Measurements from ENCODE around the gene PPP1R11.
"Not testable (repeated sequence)": the region's sequence is repeated elsewhere in the genome, so short reads cannot be mapped to it uniquely, and the experiment has no call there.

The PPP1R11 gene, protein sequence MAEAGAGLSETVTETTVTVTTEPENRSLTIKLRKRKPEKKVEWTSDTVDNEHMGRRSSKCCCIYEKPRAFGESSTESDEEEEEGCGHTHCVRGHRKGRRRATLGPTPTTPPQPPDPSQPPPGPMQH

GRCh38 chr6:30066577-30067459, at the start of gene PPP1R11:
TSS of gene PPP1R11 (plus strand) at chr6:30067198. CDS start at chr6:30067411, 213 bp downstream.
- peak; percentile 99 for DNase-seq

GRCh38 chr6:30019819-30020218, 47.2 kb upstream of the PPP1R11 start:
- DNase-seq = no peak

DNA sequence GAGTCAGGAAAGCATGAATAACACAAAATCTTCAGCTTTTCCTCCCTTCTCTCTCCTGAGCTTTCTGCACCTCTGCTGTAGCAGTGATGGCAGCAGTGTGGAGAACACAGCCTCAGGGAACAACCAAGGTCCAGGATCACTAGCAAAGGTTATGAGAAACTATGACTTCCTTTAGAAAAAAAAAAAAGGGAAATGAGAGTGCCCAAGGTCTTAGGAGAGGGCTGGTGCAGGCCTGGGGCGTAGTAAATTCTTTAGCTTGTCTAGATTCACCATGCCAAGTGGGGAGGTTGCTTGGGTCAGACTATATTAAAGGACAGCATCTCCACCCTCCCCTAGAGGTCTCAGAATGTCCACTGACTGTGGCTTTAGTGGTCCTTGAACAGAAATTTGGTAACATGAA, 46.4 kb upstream of the PPP1R11 start:
- no peak for DNase-seq

GRCh38 chr6:30022189-30022588, 44.8 kb upstream of the PPP1R11 start:
- DNase-seq = no peak

DNA sequence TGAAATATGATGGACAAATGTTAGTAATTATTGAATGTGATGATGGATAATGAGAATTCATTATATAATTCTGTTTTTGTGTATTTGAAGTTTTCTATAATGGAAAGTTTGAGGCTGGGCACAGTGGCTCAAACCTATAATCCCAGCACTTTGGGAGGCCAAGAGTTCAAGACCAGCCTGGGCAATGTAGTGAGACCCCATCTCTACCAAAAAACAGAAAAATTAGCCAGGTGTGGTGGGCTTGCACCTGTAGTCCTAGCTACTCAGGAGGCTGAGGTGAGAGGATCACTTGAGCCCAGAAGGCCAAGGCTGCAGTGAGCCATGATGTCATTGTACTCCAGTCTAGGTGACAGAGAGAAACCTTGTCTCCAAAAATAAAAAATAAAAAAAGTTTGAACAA, 44.3 kb upstream of the PPP1R11 start:
- DNase-seq = not testable (repeated sequence)

- DNase-seq = no peak
Observed at GRCh38 chr6:30025186-30025585, 41.8 kb upstream of the PPP1R11 start.

GRCh38 chr6:30029588-30029987, 37.4 kb upstream of the PPP1R11 start:
- no peak for DNase-seq

DNA sequence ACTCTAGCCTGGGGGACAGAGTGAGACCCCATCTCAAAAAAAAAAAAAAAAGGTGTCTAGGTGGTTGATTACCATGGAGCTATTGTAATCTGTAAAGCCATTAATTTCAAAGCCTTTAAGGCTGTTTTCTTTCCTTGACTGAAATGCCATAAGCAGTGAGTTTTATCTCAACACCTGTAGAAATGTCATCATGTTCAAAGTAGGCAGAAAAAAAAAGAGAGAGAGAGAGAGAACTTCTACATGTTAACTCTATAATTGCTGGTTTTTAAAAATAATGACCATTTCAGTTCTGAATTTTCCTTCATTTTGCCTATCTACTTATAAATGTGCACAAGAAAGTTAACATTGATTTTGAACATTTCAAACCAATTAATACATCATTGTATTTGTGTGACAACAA, 35.6 kb upstream of the PPP1R11 start:
- no peak for DNase-seq

DNA sequence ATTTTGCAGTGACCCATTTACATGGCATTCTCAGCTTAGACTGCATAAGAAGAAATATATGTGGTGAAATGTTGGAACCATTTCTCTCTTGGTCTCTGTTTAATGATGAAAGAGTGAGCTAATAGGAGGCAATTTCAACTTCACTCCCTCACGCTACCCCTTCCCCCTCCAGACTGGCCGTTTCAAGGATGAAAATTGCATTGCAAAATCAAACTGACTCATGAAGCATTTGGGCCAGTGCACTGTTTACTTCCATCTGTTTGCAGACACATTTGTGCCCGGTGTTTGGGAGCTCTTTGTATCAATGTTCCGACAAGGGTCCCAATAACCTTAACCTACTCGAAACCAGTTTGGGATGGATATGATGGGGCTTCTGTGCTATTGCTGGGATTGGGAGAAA, 33.6 kb upstream of the PPP1R11 start:
- not testable (repeated sequence) for DNase-seq

DNA sequence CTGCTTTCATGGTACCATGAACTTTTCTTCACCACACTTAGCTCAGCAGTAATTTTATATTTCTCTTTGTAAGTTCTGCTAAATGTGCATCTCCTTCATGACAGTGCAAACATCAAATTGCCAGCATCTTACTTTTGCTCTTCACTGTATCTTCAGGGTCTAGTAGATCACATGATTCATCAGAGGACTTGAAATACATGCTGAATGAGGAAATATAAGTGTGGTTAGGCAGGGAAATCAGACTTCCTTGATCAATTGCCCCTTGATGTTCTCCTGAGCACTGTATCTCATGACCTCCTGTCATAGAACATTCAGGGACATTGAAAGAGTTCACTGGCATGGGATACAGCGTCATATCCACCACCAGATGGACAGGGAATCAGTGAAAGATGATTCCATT, 31.2 kb upstream of the PPP1R11 start:
- no peak for DNase-seq

DNA sequence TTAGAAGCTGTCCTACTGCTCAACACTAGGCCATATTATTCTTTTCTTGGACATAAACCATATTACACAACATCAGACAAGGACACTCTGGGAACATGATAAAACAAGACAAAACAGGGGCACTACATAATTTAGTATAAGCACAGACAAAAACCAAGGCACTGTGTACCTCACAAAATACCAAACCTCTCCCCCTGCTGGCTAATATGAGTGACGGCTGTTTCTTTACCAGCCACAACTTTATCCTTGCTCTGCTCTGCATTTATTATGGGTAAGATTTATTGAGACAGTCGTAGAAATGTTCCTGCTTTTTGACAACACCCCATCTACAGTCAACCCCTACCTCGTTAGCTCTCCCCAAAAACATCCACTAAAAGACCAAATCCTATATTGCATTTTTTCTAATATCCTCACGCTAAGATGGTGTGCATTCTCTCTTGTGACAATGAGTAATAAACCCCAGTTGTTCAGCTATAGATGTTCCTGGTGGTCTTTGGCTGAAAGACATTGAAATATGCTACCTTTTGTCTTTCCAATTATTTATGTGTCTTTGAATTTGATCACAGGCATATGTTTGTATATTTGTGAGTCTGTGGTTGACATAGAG, 29.7 kb upstream of the PPP1R11 start:
- no peak for DNase-seq

- DNase-seq = no peak
Observed at GRCh38 chr6:30041221-30041620, 25.8 kb upstream of the PPP1R11 start.

DNA sequence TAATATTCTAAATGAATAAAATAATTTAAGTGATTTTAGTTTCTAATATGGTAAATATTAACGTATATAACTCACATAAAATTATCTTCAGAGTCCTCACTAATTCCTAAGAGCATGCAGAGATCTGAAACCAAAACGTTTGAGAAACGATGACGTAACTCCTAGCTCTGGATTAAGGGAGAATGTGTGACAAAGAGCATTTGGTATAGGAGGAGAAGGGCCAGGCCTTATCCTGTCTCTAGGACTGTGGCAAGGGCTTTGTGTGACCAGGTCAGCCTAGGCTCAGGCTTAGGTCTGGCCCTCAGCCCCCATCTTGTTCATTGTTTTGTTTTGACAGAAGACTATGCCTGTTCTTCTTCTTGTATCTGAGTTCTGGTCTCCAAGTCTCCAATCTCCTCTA, 25.2 kb upstream of the PPP1R11 start:
- no peak for DNase-seq

DNA sequence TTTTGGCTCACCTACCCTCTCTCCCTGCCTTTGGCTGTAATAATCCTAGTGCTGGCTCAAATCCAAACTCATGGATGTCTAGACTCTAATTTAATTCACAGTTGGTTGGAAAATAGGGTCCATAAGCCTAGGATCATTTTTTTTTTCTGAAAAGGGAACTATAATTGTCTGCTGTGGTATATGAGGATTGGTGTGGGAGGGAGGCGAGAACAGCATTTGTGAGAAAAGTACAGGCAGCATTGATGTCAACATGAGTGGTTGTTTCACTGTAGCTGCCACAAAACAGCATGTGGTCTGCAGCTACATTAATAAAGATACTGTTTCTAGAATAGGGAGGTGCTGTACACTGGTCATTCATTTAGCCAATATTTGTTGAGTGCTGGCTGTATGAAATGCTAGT, 24.5 kb upstream of the PPP1R11 start:
- DNase-seq = no peak

- no peak for DNase-seq
Observed at GRCh38 chr6:30042914-30043313, 24.1 kb upstream of the PPP1R11 start.

DNA sequence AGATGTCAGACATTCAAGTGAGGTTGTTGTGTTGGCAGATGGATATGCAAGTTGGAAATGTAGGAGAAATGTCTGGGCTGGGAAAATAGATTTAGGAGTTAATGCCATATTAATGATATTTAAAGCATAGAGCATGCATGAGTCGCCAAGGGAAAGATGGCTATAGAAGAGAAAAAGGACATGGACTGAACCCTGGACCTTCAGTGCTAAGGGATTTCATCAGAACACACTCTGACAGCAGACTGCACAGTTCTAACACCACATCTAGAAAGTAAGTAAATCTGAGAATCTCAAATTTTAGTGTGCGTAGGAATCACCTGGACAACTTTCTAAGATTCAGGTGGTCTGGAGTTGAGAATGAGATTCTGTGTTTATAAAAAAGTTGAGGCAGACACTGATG, 23.3 kb upstream of the PPP1R11 start:
- DNase-seq = no peak

DNA sequence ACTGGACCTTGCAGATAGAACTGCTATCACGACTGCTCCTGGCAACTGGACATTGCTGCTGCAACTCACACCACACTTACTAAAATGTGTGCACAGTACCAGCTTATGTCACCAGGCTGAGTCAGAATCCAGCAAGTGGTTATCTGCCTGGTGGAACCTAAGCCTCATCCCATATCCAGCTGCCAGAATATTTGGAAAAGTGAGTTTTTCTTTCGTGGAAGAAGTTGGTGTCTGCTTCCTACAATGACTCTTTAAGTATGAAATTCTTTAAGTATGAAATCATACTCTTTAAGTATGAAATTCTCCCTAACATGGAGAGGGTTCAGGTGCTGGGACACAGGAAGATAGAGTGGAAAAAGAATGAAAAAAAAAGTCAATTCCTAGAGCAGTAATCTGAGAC, 22.4 kb upstream of the PPP1R11 start:
- DNase-seq = no peak

DNA sequence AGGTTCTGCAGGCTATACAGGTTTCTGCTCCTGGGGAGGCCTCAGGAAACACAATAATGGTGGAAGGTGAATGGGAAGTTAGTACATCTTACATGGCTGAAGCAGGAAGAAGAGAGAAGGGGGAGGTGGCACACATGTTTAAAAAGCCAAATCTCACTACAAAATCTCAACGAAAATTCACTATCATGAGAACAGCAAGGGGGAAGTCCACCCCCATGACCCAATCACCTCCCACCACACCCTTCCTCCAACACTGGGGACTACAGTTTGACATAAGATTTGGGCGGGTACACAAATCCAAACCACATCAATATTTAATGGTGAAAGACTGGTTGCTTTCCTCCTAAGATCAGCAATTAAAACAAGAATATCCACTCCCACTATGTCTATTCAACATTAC, 19.8 kb upstream of the PPP1R11 start:
- DNase-seq = no peak

- no peak for DNase-seq
Observed at GRCh38 chr6:30053682-30054081, 13.3 kb upstream of the PPP1R11 start.

GRCh38 chr6:30055513-30055912, 11.5 kb upstream of the PPP1R11 start:
- no peak for DNase-seq

- no peak for DNase-seq
Observed at GRCh38 chr6:30060606-30061091, 6.3 kb upstream of the PPP1R11 start.

DNA sequence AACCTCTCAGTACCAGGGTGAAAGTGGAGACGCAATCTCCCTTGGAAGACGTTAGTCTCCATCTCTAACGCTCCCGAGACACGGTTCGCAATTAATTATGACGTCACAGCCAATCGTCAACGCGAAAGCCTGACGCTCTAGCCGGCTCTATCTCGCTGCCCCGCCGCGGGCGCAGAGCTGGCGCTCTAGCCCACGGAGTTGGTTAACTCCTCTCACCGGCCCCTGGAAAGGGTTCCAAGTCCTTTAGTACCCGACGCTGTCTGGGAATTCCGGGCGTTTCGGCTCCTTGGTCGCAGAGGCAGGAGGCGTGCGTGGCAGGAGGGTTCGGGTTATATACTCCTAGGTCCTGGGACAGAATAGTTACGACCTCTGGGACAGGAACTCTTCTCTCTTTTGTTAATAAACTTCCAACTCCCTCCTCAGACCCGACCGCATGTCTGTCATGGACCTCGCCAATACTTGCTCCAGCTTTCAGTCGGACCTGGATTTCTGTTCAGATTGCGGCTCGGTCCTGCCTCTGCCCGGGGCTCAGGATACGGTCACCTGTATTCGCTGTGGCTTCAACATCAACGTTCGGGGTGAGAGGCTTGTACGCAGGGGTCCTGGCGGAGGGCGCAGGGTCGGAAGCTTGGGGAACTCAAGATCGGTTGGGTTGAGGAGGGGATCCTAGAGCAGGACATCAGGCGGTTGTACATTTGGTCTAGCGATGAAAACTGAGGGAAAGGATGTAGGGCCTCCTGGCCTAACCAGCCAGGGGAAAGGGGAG, 5.7 kb upstream of the PPP1R11 start, which contains the start of gene POLR1H:
Gene POLR1H (plus strand): TSS at position 174 of the 766 bp plus-strand sequence. CDS start 260 bp downstream, at position 434.
- peak; percentile 95 for DNase-seq

GRCh38 chr6:30061858-30062458, 5.0 kb upstream of the PPP1R11 start:
- no peak for DNase-seq

Data from retina (tissue), 1 donor.